Mammary epithelial cell (primary cell): Measurements from ENCODE around the gene LIMK1.

Experiments used
- EZH2 ChIP-seq: IDR thresholded peaks from 2 replicates; pipeline ENCODE4 v1.6.1; 2012; ENCODE audit warnings: low read length, inconsistent platforms, borderline replicate concordance
- TF ChIP-seq, protein P1 (sequence below), 2 donors: IDR thresholded peaks in 1 of 2; conservative IDR thresholded peaks in 1 of 2; 2 replicates each; pipeline ENCODE4 v1.5.1; 2011 to 2012; ENCODE audit warnings: inconsistent platforms in 2 of 2, low read length in 2 of 2, mild to moderate bottlenecking in 2 of 2, control low read depth in 1 of 2, low read depth in 1 of 2; ENCODE audit not compliant: insufficient read depth in 1 of 2; ENCODE audit errors: extremely low read depth in 1 of 2

DNA sequence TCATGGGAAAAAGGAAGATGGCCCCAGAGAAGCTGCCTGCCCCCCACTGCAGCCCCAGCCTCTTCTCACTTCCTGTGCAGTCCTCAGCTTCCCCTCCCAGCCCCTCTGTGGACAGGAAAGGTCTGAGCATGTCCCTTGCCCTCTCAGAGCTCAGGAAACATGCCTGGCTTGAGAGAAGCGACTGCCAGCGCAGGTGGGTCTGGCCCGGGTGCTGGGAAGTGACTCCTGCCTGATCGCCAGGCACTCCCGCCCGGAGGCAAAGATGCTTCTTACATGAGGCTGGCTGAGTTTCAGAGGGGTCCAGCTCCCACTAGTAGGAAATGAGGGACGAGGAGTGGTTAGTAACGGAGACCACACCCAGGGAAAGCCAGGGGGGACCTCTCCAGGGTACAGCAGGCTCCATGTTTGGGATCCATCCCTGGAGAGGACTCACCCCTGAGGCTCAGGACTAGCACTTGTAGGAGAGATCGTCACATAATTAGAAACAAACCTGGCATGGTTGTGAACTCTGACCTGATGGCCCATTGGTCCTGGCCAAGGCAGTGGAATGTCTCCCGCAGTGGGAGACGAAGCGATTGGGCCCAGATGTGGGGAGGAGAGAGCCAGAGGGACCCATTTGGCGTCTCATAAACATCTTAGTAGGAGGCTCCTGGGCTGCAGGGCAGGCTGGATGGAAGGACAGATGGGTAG, 43.4 kb upstream of the LIMK1 start:
- TF ChIP-seq, protein P1, sequence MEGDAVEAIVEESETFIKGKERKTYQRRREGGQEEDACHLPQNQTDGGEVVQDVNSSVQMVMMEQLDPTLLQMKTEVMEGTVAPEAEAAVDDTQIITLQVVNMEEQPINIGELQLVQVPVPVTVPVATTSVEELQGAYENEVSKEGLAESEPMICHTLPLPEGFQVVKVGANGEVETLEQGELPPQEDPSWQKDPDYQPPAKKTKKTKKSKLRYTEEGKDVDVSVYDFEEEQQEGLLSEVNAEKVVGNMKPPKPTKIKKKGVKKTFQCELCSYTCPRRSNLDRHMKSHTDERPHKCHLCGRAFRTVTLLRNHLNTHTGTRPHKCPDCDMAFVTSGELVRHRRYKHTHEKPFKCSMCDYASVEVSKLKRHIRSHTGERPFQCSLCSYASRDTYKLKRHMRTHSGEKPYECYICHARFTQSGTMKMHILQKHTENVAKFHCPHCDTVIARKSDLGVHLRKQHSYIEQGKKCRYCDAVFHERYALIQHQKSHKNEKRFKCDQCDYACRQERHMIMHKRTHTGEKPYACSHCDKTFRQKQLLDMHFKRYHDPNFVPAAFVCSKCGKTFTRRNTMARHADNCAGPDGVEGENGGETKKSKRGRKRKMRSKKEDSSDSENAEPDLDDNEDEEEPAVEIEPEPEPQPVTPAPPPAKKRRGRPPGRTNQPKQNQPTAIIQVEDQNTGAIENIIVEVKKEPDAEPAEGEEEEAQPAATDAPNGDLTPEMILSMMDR (conservative IDR thresholded peaks at IDR 0.05 in 1 of 2, IDR thresholded peaks at IDR 0.05 in 1 of 2; ENCODE audit: extremely low read depth in 1 of 2, insufficient read depth in 1 of 2, low read depth in 1 of 2, low read length in 2 of 2), result no peak
- TF ChIP-seq EZH2, result no peak
